ENCODE data around the gene MTARC2. TPM values are rescaled to one million over a fixed set of nuclear protein-coding genes. Genes with fewer than 3 reads are reported as not detected.

Gene MTARC2
- total and polyA plus RNA-seq, 2 of the 4 experiments (the other 2 are of a cell fraction), result 0.36 to 2.6 TPM

- Histone ChIP-seq H2AK9ac (replicated peaks; ENCODE audit: low read depth, low read length, poor library complexity) (no peak overlapping the region), H3K18ac (ENCODE audit: low read depth, low read length) (no peak overlapping the region), H3K79me1 (ENCODE audit: low read depth in 1 of 2, low read length in 2 of 2) (no peaks in the 10 kb centered on the region), H3K36me3 (ENCODE audit: control insufficient read depth, insufficient read depth, low read length) (no peaks in the 10 kb centered on the region), H3K4ac (ENCODE audit: low read depth, low read length) (no peak overlapping the region), H3K4me1 (ENCODE audit: control insufficient read depth, insufficient read depth, low read length) (no peaks in the 10 kb centered on the region), H3K4me2 (ENCODE audit: low read depth, low read length) (no peak overlapping the region), H4K8ac (ENCODE audit: low read depth in 2 of 2, low read length in 2 of 2) (no peak overlapping the region), H3K27ac (ENCODE audit: insufficient read depth, low read length) (no peak overlapping the region), H2BK5ac (ENCODE audit: low read depth, low read length, poor library complexity, severe bottlenecking) (no peak overlapping the region), H3K23ac (ENCODE audit: low read depth, low read length) (no peak overlapping the region), H2BK15ac (ENCODE audit: low read depth, low read length) (no peak overlapping the region), H3K14ac (replicated peaks; ENCODE audit: low read depth, low read length) (no peak overlapping the region), H3K27me3 (ENCODE audit: control insufficient read depth, insufficient read depth, low read length) (no peaks in the 10 kb centered on the region), H3K9me3 (ENCODE audit: control insufficient read depth, insufficient read depth, low read length) (no peaks in the 10 kb centered on the region), H3K56ac (ENCODE audit: extremely low read depth, insufficient read depth, low read length) (no peak overlapping the region), H4K91ac (ENCODE audit: insufficient read depth, low read depth, low read length) (no peak overlapping the region), H4K20me1 (ENCODE audit: insufficient read depth, low read length) (0 out of 2 replicates have a peak, but pooled peaks cover 3% of the 10 kb centered on the region), H2BK120ac (ENCODE audit: low read depth, low read length) (no peak overlapping the region), H2AK5ac (ENCODE audit: low read depth, low read length) (no peak overlapping the region), H3K4me3 (ENCODE audit: insufficient read depth, low read depth, low read length) (no peak overlapping the region), H2BK20ac (ENCODE audit: low read depth, low read length) (no peak overlapping the region), H3K9ac (ENCODE audit: low read depth, low read length) (no peak overlapping the region), H2AFZ (replicated peaks; ENCODE audit: low read length, poor library complexity) (no peak overlapping the region), H4K5ac (ENCODE audit: low read depth, low read length) (no peak overlapping the region), H3K9me1 (ENCODE audit: insufficient read depth, low read length) (no peaks in the 10 kb centered on the region)
- ChIA-PET CTCF (interaction anchor here (0.5 to 3.0 kb wide), 17 partner anchors 9 to 740 kb away, joined by 3 to 19 read pairs (median 3); partner anchors contain the start of genes MTARC1 and MTARC2), POLR2A (ENCODE audit: unreplicated experiment) (no interaction called here)
- ATAC-seq (ENCODE audit: low read depth) (no peak), DNase-seq (no peak)
- no TSS peak for BruUV-seq (replicated peaks)
- intact Hi-C loops (cut with micrococcal nuclease) (loop anchor here (1.0 to 10.0 kb wide), 6 partner anchors 86 to 939 kb away; partner anchors contain the start of genes C1orf115 and MARK1), in situ Hi-C loops (cut with MboI; ENCODE audit: low sequenced_read_pairs) (loop anchor here (5.0 to 10.0 kb wide), 2 partner anchors 89 to 481 kb away; no protein-coding TSS in a partner anchor), dilution Hi-C loops (cut with HindIII; ENCODE audit: low sequenced_read_pairs, unreplicated experiment) (no loop called here)
- TF ChIP-seq RCOR1 (IDR thresholded peaks at IDR 0.05; ENCODE audit: insufficient replicate concordance, low read length), result no peak
- TF ChIP-seq MAZ (IDR thresholded peaks at IDR 0.05; ENCODE audit: borderline replicate concordance, low read depth, low read length), result no peak
- no peak for TF ChIP-seq BHLHE40 (IDR thresholded peaks at IDR 0.05; ENCODE audit: low read depth, low read length)
- TF ChIP-seq ELK1 (IDR thresholded peaks at IDR 0.05; ENCODE audit: borderline replicate concordance, low read depth, low read length), result no peak
- no peak for TF ChIP-seq CTCF (conservative IDR thresholded peaks at IDR 0.05; ENCODE audit: low read depth, low read length)
- no peak for TF ChIP-seq NFE2L2 (IDR thresholded peaks at IDR 0.05; ENCODE audit: low read depth, low read length)
- TF ChIP-seq SMC3 (IDR thresholded peaks at IDR 0.05; ENCODE audit: low read depth, low read length), result no peak
- TF ChIP-seq CHD1 (IDR thresholded peaks at IDR 0.05; ENCODE audit: low read depth, low read length), result no peak
- TF ChIP-seq MXI1 (IDR thresholded peaks at IDR 0.05; ENCODE audit: borderline replicate concordance, low read depth, low read length), result no peak
- no peak for TF ChIP-seq RFX5 (IDR thresholded peaks at IDR 0.05; ENCODE audit: low read depth, low read length)
- no peak for TF ChIP-seq CEBPB (IDR thresholded peaks at IDR 0.05; ENCODE audit: low read depth, low read length)
- WGBS, 2 experiments (ENCODE audit: extremely low coverage in 2 of 2, insufficient read length in 1 of 2), result no CpG with 5 or more reads among the region's 7 CpGs
Measured at GRCh38 chr1:220776254-220776653, 28.1 kb downstream of the MTARC2 start.
